ENCODE measurements around the gene FFAR2.

The FFAR2 gene

GRCh38 chr19:35498220-35498619, 50.2 kb downstream of the FFAR2 start:
- Histone ChIP-seq H3K36me3 (ENCODE audit: insufficient read depth, low read length) (no peaks in the 10 kb centered on the region), H3K9ac (ENCODE audit: low read depth, low read length) (no peak overlapping the region), H3K4me1 (ENCODE audit: insufficient read depth, low read length) (no peaks in the 10 kb centered on the region), H3K9me3 (ENCODE audit: control insufficient read depth, insufficient read depth, low read length) (no peaks in the 10 kb centered on the region)

- Histone ChIP-seq H3K9me3 (ENCODE audit: control insufficient read depth, insufficient read depth, low read length) (no peaks in the 10 kb centered on the region), H3K36me3 (ENCODE audit: insufficient read depth, low read length) (0 out of 2 replicates have a peak, but pooled peaks cover under 1% of the 10 kb centered on the region), H3K4me1 (ENCODE audit: insufficient read depth, low read length) (no peaks in the 10 kb centered on the region), H3K9ac (ENCODE audit: low read depth, low read length) (no peak overlapping the region)
Measured at GRCh38 chr19:35498984-35499527, 51.0 kb downstream of the FFAR2 start.

- Histone ChIP-seq H3K36me3 (ENCODE audit: insufficient read depth, low read length) (peaks cover 14% of the 10 kb centered on the region), H3K4me1 (ENCODE audit: insufficient read depth, low read length) (no peaks in the 10 kb centered on the region), H3K9me3 (ENCODE audit: control insufficient read depth, insufficient read depth, low read length) (no peaks in the 10 kb centered on the region), H3K9ac (ENCODE audit: low read depth, low read length) (no peak overlapping the region)
Measured at GRCh38 chr19:35500611-35501010, 52.6 kb downstream of the FFAR2 start.
